GM18907 (cell line): Measurements from ENCODE around the gene HINT3.
"Not testable (repeated sequence)": the region's sequence is repeated elsewhere in the genome, so short reads cannot be mapped to it uniquely, and the experiment has no call there.

Experiments
- ATAC-seq: cut with Tn5 transposase; IDR thresholded peaks from one replicate; pipeline ENCODE4 v1.9.1; 2021; ENCODE audit warnings: mild to moderate bottlenecking, moderate library complexity; ENCODE audit not compliant: unreplicated experiment

Gene HINT3

GRCh38 chr6:125961117-125961516, 4.5 kb downstream of the HINT3 start:
- no peak for ATAC-seq

- no peak for ATAC-seq
Measured at GRCh38 chr6:125962900-125963497, 6.4 kb downstream of the HINT3 start.

- ATAC-seq: no peak
Measured at GRCh38 chr6:125963817-125964216, 7.2 kb downstream of the HINT3 start.

- ATAC-seq: no peak
Measured at GRCh38 chr6:125966569-125966968, 10.0 kb downstream of the HINT3 start.

GRCh38 chr6:125968493-125968892, 11.9 kb downstream of the HINT3 start:
- ATAC-seq: no peak

GRCh38 chr6:125970760-125971159, 14.2 kb downstream of the HINT3 start:
- no peak for ATAC-seq

- ATAC-seq: not testable (repeated sequence)
Measured at GRCh38 chr6:125972478-125972877, 15.9 kb downstream of the HINT3 start.

GRCh38 chr6:125974214-125974866, 17.8 kb downstream of the HINT3 start:
- ATAC-seq: peak; percentile 84

GRCh38 chr6:125979101-125979500, 22.5 kb downstream of the HINT3 start:
- no peak for ATAC-seq

- no peak for ATAC-seq
Measured at GRCh38 chr6:125981571-125982185, 25.1 kb downstream of the HINT3 start.

GRCh38 chr6:125983246-125983945, 26.8 kb downstream of the HINT3 start:
- no peak for ATAC-seq

- no peak for ATAC-seq
Measured at GRCh38 chr6:125984311-125984710, 27.7 kb downstream of the HINT3 start.

- no peak for ATAC-seq
Measured at GRCh38 chr6:125985522-125985921, 29.0 kb downstream of the HINT3 start.

- no peak for ATAC-seq
Measured at GRCh38 chr6:125985979-125986300, 29.4 kb downstream of the HINT3 start.

- ATAC-seq: peak; percentile 97
Measured at GRCh38 chr6:125986301-125987025, 29.9 kb downstream of the HINT3 start, which contains the start of gene TRMT11. TSS of gene TRMT11 (plus strand) at chr6:125986540. CDS start at chr6:125986551, 11 bp downstream.

- peak; percentile 37 for ATAC-seq
Measured at GRCh38 chr6:125987026-125987617, 30.6 kb downstream of the HINT3 start.

GRCh38 chr6:125988280-125988679, 31.7 kb downstream of the HINT3 start:
- ATAC-seq: no peak

- no peak for ATAC-seq
Measured at GRCh38 chr6:125989631-125990030, 33.1 kb downstream of the HINT3 start.

- no peak for ATAC-seq
Measured at GRCh38 chr6:125991653-125992052, 35.1 kb downstream of the HINT3 start.

GRCh38 chr6:125994670-125995488, 38.3 kb downstream of the HINT3 start:
- ATAC-seq: no peak
